NCI-H1105 treated with DMSO at 0.1 percent for 48 hours (cell line): Measurements from ENCODE around the gene RIN1.
"Not testable (repeated sequence)": the region's sequence is repeated elsewhere in the genome, so short reads cannot be mapped to it uniquely, and the experiment has no call there.

Experiments
- DNase-seq: peaks from one replicate; lab custom pipeline; 2025; lab: John Stamatoyannopoulos, UW

RIN1 gene

DNA sequence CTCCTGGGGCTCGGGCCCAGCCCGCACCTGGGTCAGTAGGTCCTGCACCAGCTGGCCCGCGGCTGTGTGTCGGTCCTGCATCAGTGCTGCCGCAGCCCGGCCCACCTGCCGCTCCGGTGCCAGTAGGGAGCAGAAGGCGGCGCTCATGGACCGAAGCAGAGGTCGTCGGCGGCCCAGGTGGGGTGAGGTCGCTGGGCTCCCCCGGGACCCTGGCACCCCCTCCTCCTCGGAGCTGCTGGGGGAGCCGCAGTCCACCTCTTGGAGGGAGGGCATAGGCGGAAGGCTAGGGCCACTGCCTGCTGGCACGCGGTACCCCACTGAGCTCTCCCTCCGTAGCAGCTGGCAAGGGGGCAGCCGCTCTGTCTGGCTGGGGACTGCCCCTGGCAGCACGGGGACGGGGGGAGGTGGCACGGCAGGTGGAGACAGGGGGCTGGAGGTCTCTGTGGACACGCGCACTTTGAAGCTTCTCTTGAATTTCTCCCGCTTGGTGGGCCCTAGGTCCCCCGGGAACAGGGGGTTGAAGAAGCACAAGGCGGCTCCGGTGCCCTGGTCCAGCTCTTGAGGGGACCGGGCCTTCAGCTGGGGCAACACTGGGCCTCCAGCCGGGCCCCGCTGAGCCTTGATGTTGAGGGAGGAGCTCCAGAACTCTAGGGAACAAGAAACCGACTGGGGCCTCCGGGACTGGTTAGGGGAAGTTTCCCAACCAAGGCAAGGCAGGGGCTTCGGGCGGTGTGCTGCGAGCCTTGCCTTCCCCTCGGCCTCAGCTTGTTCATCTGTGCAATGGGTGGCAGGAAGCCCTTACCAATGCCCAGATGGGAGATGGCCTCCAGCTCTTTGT, 1.4 kb downstream of the RIN1 start:
- DNase-seq, result no peak

GRCh38 chr11:66333896-66334604, 2.2 kb downstream of the RIN1 start:
- DNase-seq, result no peak

DNA sequence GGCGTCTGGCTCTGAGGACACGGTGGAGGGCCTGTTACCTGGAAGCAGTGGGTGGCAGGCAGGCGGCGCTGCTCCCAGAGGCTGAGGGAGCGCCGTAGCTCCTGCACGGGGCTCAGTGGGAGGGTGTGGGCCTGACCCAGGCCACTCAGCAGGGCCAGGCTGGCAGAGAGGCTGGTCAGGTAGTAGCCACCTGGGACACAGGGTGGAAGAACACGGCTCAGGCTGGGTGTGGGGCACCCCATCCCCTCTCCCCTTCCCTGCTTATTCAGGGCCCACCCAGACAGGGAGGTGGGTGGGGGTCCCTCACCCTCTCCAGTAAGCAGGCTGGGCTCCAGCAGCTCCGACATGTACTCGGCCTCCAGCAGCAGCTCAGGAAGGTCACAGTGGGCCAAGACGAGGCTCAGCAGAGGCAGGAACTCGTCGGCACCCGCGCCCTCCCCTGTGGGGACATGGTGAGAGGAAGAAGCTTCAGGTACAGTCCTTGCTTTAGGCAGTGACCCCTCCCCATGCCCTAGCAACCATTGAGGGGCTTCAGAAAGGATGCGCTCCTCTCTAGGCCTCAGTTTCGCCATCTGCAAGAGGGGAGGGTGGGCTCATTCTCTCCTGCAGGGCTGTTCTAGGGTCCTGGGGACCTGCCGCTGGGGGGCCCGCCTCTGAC, 2.9 kb downstream of the RIN1 start:
- no peak for DNase-seq

DNA sequence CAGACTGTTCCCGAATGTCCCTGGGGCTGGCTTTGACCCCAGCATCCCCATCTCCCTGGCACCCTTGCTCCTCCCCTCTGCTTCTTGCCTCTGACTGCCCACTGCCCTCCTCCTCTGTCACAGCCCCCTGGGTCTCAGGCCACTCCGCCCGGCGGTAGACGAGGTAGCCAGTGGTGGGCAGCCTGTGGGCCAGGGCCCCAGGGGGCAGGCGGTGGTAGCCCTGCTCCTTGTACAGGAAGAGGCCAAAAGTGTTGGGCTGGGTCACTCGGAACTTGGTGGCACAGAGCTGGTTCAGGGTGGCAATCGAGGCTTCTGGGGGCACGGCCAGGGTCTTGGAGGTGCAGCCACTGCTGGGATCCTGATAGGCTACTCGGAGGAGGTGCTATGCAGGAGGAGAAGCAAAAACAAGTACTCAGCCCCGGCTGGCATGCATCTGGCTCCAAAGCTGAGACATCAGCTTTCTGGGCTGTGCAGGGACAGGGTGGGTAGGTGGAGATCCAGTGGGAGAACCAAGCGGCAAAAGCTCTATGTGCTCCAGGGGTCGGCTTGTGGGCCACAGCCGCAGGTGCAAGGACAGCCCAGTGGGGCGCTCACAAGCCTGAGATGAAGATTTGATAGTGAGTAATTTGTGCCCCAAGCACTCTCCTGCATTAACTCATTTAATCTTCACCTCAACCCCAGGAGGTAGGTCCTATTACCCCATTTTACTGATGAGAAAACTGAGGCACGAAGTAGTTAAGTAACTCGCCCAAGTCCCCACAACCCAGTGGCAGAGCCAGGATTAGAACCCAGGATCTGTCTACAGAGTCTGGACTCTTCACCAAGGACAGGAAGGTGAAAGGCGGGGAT, 3.6 kb downstream of the RIN1 start:
- no peak for DNase-seq

DNA sequence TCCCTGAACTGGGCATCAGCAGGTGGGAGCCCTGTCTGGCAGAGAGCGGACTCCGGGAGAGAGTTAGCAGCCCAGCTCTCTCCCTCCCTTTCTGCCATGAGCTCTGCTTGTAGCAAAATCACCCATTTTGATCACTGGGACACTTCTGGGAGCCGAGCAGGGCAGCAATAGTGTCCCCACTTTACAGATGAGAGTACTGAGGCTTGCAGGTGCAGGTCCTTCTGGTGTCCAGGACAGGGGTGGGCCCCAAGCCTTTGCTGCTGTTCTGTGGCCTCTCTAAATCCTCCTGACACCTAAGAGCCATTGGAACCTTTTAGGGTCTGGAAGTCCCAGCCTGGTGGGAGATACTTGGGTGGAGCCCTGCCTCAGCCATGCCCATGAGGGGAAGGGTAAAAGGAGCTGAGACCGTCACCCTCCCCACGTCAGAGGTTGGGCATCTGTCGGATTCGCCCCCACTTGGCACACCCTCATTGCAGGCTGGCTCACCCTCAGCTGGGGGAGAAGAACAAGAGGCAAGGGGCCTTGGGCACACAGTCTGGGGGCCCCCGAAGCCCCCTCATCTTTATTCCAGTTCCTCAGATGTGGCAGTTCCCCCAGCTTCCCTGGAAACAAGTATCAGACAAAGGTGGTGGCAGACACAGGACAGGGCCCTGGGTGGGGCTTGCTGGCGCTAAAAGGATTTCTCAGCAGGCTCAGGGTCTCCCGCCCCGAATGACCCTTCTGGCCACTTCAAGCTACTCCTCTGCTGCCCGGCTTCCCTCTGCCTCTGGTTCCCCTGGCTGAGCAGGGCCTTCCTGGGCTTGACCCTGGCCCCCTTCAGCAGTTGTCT, 4.5 kb downstream of the RIN1 start:
- DNase-seq, result no peak

DNA sequence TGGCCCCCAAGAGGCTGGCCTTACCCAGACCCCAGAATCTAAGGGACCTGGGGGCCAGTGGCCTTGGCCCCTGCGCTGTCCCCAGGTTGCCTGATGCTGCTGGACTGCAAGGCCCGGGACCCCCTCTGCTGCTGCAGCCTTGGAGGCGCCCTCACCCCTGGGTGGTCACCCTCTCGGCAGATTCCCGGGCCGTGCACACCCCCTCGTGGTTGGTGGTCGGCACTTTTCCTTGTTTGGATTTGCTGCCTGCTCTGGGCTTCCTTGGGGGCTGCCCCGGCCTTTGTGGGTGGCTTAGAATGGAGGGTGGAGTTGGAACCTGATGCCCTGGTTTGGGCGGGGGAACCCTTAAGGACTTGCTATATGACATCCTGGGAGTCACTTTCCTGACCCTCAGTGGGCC, 5.3 kb downstream of the RIN1 start:
- DNase-seq, result no peak

GRCh38 chr11:66329165-66329673, 7.0 kb downstream of the RIN1 start:
- no peak for DNase-seq

DNA sequence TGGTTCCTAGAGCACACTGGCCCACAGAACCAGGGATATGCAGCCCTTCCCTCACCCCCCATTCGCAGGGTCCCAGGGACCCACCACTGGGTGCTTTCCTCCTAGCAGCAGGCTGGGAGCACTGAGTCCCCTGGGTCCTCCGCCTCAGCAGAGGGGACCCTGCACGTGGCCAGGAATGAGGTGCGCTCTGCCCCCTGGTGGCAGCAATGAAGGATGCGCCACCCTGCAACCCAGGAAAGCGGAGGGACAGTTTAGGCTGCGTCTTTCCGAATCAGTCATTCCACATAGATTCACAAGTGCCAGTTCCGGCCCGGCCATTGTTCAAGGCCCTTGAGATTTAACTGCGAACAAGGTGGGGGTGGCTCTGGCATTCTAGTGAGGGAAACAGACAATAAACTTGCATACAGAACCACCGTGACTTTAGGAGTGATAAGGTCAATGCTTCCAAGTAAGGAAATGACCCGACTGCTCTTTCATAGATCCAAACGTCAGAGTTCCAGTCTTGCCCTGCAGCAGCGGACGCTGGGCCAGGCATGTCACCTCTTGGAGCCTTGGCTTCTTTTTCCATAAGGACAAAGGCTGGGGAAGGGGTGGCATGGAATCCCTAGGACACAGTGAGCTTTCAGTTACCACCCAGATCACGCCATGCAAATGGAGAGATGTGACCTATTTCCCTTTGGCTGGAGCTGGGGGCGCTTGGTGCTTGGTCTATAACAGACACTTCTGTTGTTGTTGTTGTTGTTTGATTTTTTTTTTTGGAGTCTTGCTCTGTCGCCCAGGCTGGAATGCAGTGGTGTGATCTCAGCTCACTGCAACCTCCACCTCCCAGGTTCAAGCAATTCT, 7.7 kb downstream of the RIN1 start:
- peak; percentile 72 for DNase-seq

DNA sequence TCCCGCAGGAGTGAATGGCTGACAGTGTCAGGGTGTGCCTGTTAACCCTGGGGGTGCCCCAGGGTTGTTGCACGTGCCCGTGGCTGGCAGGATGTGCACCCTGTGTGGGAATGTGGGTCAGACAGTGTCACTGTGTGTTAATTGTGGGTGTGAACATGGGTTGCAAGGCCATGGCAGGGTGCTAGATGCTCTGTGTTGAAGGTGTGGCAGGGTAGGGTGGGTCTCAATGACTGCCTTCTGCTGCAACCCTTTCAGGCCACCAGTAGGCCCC, 8.3 kb downstream of the RIN1 start:
- no peak for DNase-seq

DNA sequence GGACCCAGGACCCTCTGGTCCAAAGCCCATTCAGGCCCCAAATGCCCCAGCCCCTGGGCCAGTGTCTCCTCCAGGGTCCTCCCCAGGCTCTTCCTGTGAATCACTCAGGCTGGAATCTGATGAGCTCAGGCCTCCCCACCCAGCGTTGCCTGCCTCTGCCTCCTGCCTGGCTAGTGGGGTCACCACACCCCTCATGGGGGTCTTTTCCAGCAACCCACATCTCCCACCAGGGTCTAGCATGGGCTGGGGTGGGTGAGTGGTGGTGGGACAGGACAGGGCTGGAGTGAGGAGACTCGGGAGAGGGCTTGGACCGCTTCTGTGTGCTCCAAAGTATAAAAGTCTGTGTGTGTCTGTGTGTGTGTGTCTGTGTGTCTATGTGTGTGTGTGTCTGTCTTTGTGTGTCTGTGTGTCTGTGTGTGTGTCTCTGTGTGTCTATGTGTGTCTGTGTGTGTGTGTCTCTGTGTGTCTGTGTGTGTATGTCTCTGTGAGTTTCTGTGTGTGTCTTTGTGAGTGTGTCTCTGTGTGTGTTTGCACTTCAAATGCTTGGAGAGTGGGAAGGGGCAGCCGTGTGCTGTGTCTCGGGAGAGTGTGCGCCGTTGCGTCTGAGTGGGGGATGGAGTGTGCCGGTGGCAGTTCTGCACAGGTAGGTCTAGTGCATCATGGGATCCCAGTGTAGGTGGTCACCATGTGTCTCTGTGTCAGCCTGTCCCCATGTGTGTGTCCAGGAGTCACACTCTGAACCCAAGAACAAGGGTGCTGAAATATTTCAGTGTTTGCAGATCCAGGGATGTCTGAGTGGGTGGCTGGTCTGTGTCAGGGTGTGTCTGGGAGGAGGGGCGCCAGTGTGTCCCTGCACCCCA, 8.8 kb downstream of the RIN1 start:
- DNase-seq, result no peak

DNA sequence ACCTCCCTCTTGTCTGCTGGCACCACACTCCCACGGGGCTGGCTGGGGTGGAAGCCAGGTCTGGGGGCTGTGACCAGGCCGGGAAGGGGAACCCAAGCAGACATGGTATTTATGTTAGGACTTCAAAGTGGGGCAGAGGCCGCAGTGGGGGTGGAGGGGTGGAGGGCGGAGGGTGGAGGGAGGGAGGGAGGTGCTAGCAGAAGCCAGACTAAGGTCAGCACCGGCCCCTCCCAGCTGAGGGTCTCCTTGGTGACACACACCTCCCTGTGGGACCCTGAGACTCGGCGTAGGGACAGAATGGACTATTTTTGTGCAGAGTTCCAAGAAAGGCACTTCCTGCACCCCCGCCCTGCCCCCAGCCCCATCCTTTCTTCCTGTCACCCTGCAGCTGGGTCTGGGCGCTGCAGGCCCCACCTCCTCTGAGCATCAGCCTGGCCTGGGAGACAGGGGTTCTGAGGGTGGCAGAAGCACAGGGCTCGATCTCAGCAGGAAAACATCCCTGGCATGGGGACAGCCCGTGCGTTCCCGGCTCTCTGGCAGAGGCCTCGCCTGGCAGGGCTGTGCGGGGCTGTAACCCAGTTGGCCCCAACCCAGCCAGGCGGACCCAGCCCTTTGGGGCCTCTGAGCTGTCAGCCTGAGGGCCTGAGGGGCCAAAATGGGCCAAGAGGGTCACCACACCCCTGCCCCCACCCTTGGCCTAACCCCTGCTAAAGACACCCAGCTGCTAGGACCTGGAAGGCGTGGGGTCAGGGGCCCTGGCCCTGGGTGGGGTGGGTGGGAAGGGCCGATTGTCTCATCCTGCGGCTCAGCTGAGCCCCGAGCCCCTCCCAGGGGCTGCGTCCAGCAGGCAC, 9.7 kb downstream of the RIN1 start:
- no peak for DNase-seq

DNA sequence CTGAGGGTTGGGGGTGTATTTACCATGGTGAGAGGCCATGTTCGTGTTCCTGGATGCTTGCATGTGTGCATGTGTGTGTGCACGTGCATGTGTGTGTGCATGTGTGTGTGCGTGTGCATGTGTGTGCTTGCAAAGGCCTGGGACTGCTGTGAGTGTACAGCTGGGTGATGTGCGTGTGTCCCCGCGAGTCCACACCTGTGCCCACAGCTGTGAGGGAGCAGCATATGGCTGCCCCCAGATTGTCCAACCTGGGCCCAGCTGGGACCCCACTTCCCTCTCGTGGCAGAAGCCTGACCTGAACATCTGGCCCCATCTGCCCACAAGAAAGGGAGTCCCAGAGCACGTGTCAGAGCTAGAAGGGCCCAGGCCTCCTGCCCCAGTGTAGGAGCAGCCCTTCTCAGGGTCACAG, 11.0 kb downstream of the RIN1 start:
- DNase-seq, result no peak

DNA sequence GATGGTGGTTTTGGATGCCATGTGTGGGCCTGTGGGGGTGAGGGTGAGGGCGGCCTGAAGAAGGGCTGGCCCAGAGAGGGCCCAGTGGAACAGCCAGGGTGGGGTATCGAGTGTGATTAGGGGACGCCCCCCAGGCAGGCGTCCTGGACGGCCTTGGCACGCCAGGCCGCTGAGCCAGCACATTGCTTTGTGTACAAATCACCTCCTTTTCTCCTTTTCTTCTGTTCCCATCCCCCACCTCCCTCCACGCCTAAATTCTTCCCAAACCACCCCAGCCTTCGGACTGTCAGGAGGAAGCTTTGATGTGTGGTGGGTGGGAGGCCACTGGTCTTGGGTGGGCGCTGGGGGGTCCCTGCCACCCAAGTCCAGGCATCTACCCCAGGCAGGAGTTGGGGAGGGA, 11.6 kb downstream of the RIN1 start:
- DNase-seq, result no peak

DNA sequence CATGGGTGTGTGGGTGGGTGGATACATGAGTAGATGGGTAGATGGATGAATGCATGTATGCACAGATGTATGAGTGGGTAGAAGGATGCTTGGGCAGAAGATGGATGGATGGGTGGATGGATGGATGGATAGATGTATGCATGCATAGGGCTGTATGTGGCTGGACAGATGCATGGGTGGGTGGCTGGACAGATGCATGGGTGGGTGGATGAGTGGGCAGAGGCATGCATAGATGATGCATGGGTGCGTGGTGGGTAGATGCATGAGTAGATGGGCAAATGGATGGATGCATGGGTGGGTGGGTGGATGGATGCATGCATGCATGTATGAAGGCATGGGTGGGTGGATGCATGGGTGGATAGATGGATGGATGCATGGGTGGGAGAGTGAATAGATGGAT, 12.6 kb downstream of the RIN1 start:
- no peak for DNase-seq

DNA sequence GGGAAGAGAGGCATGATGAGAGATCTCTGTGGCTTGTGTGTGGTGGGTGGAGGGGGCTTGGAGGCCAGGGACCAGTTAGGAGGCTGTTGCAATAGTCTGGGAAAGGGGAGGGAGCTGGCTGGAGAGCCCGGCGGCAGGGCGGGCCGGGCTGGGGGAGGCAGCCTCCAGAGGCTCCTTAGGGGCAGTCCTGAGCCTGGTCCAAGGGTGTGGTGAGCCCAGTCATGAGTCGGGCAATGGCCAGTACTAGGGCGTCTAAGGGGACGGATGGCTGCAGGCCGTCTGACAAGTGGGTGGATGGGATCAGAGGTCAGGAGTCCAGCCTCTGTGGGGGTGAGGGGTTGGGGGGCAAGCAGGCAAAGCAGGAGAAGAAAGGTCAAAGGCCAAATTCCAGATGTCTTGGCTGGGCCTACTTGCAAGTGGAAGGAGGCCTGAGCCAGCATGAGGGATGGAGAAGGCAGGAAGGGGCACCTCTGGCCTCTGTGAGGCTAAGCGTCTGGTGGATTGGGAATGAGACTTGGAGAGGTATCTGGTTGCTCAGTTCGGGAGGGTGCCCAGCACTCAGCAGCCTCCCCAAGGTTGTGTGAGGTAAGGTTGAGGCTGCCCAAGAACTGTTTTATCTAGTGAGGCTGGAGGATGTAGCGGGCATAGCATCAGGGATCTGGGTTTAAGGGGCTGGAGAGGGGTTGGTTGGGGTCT, 13.4 kb downstream of the RIN1 start:
- DNase-seq, result no peak

GRCh38 chr11:66321606-66322005, 14.6 kb downstream of the RIN1 start:
- no peak for DNase-seq

- DNase-seq, result not testable (repeated sequence)
Observed at GRCh38 chr11:66320748-66321147, 15.5 kb downstream of the RIN1 start.

GRCh38 chr11:66320289-66320688, 15.9 kb downstream of the RIN1 start:
- not testable (repeated sequence) for DNase-seq
